Esophagus muscularis mucosa (tissue), 4 donors: ENCODE measurements around the gene B9D1. TPM values are rescaled to one million over a fixed set of nuclear protein-coding genes. Genes with fewer than 3 reads are reported as not detected.

Experiments used
- DNase-seq: peaks from one replicate; pipeline ENCODE4 v3.0.0-alpha.2; 2017; ENCODE audit errors: extremely low spot score
- H3K27ac ChIP-seq, 4 donors: fragments of 200-600 bp; sonication (generic); replicated peaks in 1 of 4; 1 replicate in 3 of 4; 2 replicates in 1 of 4; pipeline ENCODE4 v1.5.1; 2016 to 2019; ENCODE audit warnings: mild to moderate bottlenecking in 1 of 4
- H3K27me3 ChIP-seq, 4 donors: fragments of 200-600 bp; sonication (generic); one replicate each; pipeline versions ENCODE4 v1.5.1 to v1.6.0; 2016 to 2019
- H3K36me3 ChIP-seq, 4 donors: fragments of 200-600 bp; sonication (generic); one replicate each; pipeline ENCODE4 v1.5.1; 2016 to 2019
- H3K4me1 ChIP-seq, 4 donors: fragments of 200-600 bp; sonication (generic); one replicate each; pipeline ENCODE4 v1.5.1; 2016 to 2019
- H3K4me3 ChIP-seq, 4 donors: fragments of 200-600 bp; sonication (generic); 1 replicate in 2 of 4; 2 replicates in 2 of 4; pipeline ENCODE4 v1.5.1; 2016 to 2019; ENCODE audit warnings: mild to moderate bottlenecking in 4 of 4, moderate library complexity in 1 of 4
- H3K9me3 ChIP-seq, 4 donors: fragments of 200-600 bp; sonication (generic); 1 replicate in 3 of 4; 2 replicates in 1 of 4; pipeline ENCODE4 v1.5.1; 2016 to 2019
- EP300 ChIP-seq: sonication (generic); formaldehyde crosslinking; IDR thresholded peaks from one replicate; pipeline ENCODE4 v1.6.1; 2017; ENCODE audit warnings: antibody characterized with exemption
- POLR2A ChIP-seq: fragments of 450-650 bp; IDR thresholded peaks from one replicate; pipeline ENCODE4 v1.6.1; 2017; ENCODE audit warnings: antibody characterized with exemption, moderate library complexity, mild to moderate bottlenecking, low read depth
- POLR2AphosphoS5 ChIP-seq, 2 donors: sonication (generic); formaldehyde crosslinking; IDR thresholded peaks; one replicate each; pipeline ENCODE4 v1.6.1; 2017; ENCODE audit warnings: antibody characterized with exemption in 2 of 2
- WGBS: methylation state at CpG from one replicate; pipeline ENCODE4 v1.1.5; 2018; 5-methylcytosine and 5-hydroxymethylcytosine counted together
- intact Hi-C: fragments of 100-400 bp; cut with DNase I; formaldehyde crosslinking; loops from one replicate; pipeline ENCODE4 v1.15.1; 2023
- total RNA-seq, 4 donors: library from RNA; depleted of rRNA; stranded (reverse); fragments of >200 nt; gene quantifications; one replicate each; pipeline versions ENCODE4 v1.1.0 to v1.2.1, GENCODE V29; 2016
- TF ChIP-seq, protein P1 (sequence below), 3 experiments: fragments of 200-600 bp in 2 of 3; fragments of 450-650 bp in 1 of 3; sonication (generic) in 2 of 3; IDR thresholded peaks; one replicate each; pipeline ENCODE4 v1.5.1; 2017 to 2019; ENCODE audit warnings: antibody characterized with exemption in 3 of 3, mild to moderate bottlenecking in 2 of 3, moderate library complexity in 1 of 3

The B9D1 gene
- total RNA-seq, 4 donors from 2014 or later = 9.5 to 13.8 (median 9.9) TPM

DNA sequence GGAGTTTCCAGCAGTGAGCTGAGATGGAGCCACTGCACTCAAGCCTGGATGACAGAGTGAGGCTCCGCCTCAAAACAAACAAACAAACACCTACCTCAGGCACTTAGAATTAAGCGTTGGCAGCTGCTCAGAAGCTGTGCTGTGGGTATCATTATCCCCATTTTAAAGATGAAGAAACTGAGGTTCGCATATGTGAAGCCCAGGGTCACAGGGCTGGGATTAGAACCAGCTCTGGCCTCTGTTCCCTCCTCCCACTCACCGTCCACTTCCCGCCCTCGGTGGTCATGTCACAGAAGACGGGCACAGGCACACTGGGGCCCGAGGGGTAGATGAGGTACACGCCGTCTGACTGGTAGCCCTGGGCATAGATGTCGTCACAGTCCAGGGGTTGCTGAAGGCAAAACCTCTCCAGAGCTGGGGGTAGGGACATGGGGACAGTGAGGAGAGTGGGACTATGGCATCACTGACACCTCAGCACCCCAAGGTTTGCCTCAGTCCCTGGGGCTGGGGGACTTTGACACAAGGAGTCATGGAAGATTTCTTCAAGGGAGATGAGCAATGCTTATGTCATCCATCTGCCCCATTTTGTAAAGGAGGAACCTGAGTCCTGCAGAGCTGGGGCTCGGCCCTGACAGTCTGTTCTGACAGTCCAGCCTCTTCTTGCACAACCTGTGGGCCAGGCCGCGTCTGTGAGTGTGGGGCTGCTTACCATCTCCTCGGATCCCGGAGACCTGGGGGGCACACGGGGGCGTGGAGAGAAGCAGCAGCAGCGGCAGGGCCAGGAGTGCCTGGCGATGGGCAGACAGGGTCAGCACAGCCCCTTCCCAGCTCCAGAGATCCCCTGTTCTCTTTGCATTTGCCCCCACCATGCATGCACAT lies 23.8 kb upstream of the B9D1 start:
- no peaks in the 10 kb centered on the region for H3K9me3 ChIP-seq
- intact Hi-C loops = loop anchor here (5.0 kb wide), 1 partner anchor 61 kb away; no protein-coding TSS in a partner anchor
- TF ChIP-seq, protein P1, sequence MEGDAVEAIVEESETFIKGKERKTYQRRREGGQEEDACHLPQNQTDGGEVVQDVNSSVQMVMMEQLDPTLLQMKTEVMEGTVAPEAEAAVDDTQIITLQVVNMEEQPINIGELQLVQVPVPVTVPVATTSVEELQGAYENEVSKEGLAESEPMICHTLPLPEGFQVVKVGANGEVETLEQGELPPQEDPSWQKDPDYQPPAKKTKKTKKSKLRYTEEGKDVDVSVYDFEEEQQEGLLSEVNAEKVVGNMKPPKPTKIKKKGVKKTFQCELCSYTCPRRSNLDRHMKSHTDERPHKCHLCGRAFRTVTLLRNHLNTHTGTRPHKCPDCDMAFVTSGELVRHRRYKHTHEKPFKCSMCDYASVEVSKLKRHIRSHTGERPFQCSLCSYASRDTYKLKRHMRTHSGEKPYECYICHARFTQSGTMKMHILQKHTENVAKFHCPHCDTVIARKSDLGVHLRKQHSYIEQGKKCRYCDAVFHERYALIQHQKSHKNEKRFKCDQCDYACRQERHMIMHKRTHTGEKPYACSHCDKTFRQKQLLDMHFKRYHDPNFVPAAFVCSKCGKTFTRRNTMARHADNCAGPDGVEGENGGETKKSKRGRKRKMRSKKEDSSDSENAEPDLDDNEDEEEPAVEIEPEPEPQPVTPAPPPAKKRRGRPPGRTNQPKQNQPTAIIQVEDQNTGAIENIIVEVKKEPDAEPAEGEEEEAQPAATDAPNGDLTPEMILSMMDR (IDR thresholded peaks at IDR 0.05) = no peak
- peak; percentile 31 to 75 for TF ChIP-seq POLR2AphosphoS5 (IDR thresholded peaks at IDR 0.05)
- H3K4me1 ChIP-seq = peaks cover 57 to 99% (median 97%) of the 10 kb centered on the region in 4 donors
- peak overlapping the region; percentile 39 to 54 (median 48) for H3K4me3 ChIP-seq
- WGBS = 33% methylated on average over 15 of the region's 20 CpGs
- peak overlapping the region; percentile 94 to 98 (median 96) for H3K27ac ChIP-seq
- no peak for DNase-seq
- H3K36me3 ChIP-seq = peaks cover 25 to 40% (median 35%) of the 10 kb centered on the region in 4 donors
- H3K27me3 ChIP-seq = no peaks in the 10 kb centered on the region

DNA sequence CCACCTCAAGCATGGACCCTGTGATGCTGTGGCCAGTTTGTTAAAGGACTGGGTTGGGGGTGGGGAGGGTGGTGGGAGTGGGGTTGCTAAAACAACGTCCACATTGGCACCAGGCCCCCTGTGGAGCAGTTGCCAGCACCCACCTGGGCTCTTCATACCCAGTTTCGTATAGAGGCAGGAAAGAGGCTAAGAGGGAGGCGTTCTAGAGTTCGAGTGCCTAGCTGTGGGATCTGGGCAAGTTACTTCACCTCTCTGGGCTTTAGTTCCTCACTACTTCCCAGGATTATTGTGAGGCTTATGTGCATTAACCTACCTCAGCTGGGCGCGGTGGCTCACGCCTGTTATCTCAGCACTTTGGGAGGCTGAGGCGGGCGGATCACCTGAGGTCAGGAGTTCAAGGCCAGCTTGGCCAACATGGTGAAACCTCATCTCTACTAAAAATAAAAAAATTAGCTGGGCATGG lies 23.0 kb upstream of the B9D1 start:
- intact Hi-C loops = loop anchor here (5.0 kb wide), 1 partner anchor 62 kb away; no protein-coding TSS in a partner anchor
- H3K36me3 ChIP-seq = peaks cover 32 to 48% (median 42%) of the 10 kb centered on the region in 4 donors
- peak overlapping the region; percentile 39 to 54 (median 48) for H3K4me3 ChIP-seq
- H3K27ac ChIP-seq = peak overlapping the region; percentile 94 to 98 (median 96)
- WGBS = 79% methylated on average over 9 of the region's 9 CpGs
- TF ChIP-seq EP300 (no peak), POLR2A (no peak), POLR2AphosphoS5 (IDR thresholded peaks at IDR 0.05) (no peak)
- TF ChIP-seq, protein P1 (IDR thresholded peaks at IDR 0.05) = no peak
- no peaks in the 10 kb centered on the region for H3K9me3 ChIP-seq
- DNase-seq = no peak
- H3K27me3 ChIP-seq = no peaks in the 10 kb centered on the region
- H3K4me1 ChIP-seq = peaks cover 57 to 100% (median 98%) of the 10 kb centered on the region in 4 donors

DNA sequence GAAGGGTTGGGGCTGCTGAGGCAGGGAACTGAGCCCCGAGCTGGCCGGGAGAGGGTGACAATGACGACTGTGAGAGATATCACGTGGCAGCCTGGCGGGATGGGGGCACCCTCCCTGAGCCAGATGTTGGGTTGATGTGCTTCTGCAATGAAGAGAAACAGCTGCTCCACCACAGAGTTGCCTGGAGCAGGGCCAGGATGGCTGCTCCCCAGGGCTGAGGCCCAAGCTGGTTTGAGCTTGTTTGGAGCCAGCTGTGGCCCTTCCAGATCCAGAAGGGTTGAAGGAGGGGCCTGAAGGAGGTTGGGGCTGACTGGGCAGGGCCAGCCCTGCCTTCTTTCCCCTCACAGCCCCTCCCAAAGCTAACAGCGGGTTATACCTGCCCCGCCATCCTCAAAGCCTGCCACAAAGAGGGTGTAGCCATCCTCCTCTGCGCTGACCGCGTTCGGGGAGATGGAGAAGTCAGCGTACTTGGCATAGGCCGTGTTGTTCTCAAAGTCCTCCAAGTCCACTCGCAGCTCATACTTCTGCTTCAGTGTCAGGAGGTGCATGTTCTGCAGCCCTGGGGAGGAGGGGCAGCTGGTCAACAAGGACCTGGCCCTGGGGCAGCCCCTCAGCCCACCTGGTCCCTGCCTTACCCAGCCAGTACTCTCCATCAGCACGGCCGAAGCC lies 22.3 kb upstream of the B9D1 start:
- Histone ChIP-seq H3K27ac (peak overlapping the region; percentile 94 to 98 (median 96)), H3K27me3 (no peaks in the 10 kb centered on the region), H3K4me1 (peaks cover 58 to 100% (median 99%) of the 10 kb centered on the region in 4 donors), H3K9me3 (no peaks in the 10 kb centered on the region), H3K36me3 (peaks cover 38 to 55% (median 49%) of the 10 kb centered on the region in 4 donors), H3K4me3 (peak overlapping the region; percentile 29 to 48 (median 43))
- TF ChIP-seq, protein P1 (IDR thresholded peaks at IDR 0.05) = no peak
- TF ChIP-seq POLR2AphosphoS5 (IDR thresholded peaks at IDR 0.05) (peak; percentile 83 to 85), POLR2A (no peak), EP300 (no peak)
- 38% methylated on average over 15 of the region's 16 CpGs for WGBS
- intact Hi-C loops = loop anchor here (5.0 kb wide), 1 partner anchor 62 kb away; no protein-coding TSS in a partner anchor
- peak; percentile 96 for DNase-seq

DNA sequence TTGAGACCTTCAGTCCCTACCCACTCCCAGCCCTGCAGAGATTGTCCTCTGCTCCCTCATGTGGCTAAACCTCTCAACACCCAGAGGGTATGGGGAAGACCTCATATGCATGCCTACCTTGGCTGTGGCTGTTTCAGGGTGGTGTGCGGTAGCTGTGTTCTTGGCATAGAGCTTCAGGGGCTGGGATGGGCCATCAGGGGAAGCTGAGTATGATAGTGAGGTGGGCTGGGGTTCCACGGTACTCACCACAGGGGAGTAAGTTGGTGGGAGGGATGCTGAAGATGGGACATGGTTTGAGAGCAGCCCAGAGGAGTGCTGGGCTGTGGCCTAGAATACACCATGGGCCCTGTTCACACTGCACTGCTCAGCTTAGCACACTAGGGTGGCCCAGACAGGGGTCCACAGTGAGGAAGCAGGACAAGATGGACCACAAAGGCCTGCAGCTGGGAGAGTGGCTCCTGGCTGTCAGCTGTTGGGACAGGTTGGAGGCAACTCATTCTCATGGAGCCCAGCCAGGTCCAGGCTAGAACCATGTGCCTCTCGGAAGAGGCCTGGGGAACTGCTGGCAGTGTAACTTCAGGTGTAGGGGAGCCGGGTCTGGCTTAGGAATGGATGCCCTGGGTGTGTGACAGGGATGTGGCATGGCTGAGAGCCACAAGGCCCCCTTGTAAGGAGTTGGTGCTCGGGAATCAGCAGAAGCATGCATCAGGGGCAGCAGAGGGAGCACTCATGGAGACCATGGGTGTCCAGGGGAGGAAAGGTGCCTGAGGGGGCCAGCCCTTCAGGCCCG lies 21.4 kb upstream of the B9D1 start:
- H3K4me1 ChIP-seq = peaks cover 61 to 100% (median 100%) of the 10 kb centered on the region in 4 donors
- H3K27ac ChIP-seq = peak overlapping the region; percentile 94 to 98 (median 96)
- no peaks in the 10 kb centered on the region for H3K9me3 ChIP-seq
- intact Hi-C loops = no loop called here
- H3K27me3 ChIP-seq = no peaks in the 10 kb centered on the region
- H3K36me3 ChIP-seq = peaks cover 38 to 57% (median 54%) of the 10 kb centered on the region in 4 donors
- DNase-seq = no peak
- no peak overlapping the region for H3K4me3 ChIP-seq
- TF ChIP-seq, protein P1 (IDR thresholded peaks at IDR 0.05) = no peak
- TF ChIP-seq POLR2AphosphoS5 (IDR thresholded peaks at IDR 0.05) (no peak), POLR2A (no peak), EP300 (no peak)
- WGBS = 73% methylated on average over 5 of the region's 6 CpGs
